NCI-H526 treated with DMSO at 0.1 percent for 48 hours (cell line): ENCODE measurements around the gene NAB2.
A peak's percentile ranks its signal among the peaks of the same experiment; 100 is the strongest.
"Not testable (repeated sequence)": the region's sequence is repeated elsewhere in the genome, so short reads cannot be mapped to it uniquely, and the experiment has no call there.

ENCODE experiments used
- DNase-seq: peaks from one replicate; lab custom pipeline; 2025; lab: John Stamatoyannopoulos, UW

The NAB2 gene

DNA sequence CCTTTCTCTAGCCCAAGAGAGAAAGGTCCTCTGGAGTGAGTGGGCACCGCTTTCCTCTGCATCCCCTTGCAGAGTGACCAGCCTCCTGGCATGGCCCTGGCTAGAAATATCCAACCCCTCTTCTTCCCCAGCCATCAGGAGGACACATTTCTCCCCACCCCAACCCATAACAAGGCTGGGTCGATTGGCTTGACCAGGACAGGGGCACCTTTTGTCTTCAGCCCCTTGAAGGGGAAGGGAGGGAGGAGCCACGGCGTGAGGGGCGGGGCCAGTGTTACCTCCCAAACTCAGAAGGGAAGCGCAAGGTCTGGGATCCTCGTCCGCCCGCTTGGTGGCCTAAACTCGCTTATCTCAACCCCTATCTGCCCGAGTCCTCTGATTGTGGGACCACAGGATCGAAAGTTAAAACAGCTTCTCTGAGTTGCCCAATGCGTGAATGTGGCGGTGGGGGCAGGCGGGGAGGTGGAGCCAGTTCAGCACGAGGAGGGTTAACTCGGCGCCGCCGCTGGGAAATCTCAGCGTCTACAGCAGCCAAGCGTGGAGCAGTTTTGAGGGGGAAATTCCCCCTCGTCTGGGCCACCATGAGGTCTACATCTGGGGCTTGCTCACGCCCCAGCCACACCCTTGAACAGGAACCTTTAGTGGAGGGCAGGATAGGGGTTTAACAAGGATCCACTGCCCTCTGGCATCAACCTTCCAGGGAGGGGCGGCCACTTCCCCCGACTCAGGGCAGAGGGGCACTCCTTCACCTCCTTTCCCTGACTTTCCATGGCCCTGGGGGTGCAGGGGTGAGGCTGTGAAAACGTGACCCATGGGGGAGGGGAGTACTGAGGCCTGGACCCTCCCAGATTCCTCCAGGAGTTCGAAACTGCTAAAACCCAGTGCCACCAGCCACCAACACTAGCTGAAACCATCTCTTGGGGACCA is 21.5 kb downstream of the NAB2 start:
- DNase-seq, result peak; percentile 54

DNA sequence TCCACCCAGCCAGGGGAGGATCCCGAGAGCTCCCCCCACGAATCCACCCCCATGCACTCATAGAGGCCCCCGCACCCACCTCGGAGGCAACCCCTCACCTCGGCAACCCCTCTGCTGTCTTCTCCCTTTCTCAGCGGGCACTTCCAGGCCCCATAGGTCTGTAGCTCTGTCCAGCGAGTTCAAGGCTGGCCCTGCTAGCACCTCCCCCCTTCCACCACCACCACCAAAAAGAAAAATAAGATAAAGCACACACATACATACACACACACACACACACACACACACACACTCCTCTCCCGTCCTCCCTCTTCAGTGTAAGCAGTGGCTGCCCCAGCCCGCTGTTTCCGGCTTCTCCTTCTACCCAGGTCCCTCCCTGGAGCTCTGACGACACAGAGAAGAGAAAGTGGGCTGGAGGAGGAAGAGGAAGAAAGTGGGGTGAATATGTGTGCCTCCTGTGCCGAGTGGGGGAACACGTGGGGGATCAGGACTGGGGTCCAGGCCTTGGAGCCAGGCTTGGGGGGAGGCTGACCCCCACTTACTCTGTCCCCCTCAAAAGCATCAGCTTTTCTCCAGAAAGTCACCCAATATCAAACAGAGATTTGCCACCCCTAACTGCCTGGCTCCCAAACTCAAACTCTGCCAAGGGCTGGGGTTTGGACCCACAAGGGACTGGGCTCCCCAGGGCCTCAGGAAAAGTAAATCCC is 22.3 kb downstream of the NAB2 start, which contains the start of gene STAT6:
STAT6 (minus strand) TSS at position 332 of the 704 bp plus-strand sequence. CDS start 3,084 bp downstream, outside the sequence.
- DNase-seq, result peak; percentile 11

DNA sequence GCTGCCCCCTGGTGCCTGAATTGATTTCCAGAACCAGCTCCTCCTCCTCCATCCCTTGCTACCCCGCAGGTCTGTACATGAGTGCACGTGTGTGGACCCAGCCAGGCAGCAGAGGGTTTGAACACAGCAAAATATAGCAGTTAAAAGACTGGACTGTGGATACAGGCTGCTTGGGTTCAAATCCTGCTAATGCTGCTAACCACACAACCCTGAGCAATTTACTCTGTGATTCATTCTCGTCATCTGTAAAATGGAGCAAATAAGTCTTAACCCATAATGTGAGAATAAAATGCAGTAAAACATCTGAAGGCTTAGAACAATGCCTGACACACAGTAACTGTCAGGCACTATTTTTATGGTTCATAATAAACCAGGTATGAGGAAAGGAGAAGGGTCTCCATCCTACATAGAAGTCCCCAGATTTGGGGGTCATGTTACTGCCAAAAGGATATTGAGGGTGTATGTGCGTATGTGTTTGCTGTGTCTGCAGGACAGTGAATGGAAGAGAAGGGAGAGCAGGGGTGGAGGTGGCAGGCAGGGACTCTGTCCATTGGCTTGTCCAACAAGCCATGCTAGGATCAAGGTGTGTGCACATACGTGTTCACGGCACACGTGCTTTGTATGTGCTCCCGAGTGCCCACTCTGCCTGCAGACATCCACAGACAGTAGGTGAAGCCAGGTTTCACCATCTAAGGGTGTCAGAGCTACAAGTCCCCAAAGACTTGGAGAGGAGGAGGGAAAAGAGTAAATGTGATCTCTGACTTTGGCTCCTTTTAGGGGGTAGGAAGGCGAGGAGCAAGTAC is 23.8 kb downstream of the NAB2 start:
- DNase-seq, result peak; percentile 84

DNA sequence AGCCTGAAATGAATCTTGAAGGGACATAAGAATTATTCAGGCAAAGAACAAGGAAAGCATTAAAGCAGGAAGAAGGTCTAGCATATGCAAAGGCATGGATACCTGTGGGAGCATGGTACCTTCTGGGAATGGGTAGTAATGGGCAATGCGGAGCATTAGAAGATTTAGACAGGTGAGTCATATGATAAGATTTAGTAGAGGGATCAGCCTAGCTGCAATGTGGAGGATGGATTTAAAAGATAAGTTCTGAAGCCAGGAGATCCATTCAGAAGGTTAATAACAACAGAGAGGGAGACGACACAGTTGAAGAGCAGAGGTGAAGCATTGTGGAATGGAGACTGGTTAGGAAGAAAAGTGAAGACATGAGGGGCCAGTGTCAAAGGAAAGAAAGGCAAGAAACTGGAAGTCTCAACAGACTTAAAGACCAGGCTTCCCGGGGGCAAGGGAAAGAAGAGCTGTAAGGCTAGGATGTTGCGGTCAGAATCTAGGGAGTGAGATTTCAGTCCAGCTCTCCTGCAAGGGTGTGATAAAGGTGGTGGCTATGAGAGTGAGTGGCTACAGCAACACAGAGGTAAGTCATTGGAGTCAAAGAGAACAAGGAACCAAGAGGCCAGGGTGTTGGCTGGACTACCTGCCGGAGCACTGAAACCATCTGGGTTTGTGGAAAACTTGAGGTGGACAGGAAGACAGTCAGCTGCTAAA is 27.8 kb downstream of the NAB2 start:
- DNase-seq, result no peak

DNA sequence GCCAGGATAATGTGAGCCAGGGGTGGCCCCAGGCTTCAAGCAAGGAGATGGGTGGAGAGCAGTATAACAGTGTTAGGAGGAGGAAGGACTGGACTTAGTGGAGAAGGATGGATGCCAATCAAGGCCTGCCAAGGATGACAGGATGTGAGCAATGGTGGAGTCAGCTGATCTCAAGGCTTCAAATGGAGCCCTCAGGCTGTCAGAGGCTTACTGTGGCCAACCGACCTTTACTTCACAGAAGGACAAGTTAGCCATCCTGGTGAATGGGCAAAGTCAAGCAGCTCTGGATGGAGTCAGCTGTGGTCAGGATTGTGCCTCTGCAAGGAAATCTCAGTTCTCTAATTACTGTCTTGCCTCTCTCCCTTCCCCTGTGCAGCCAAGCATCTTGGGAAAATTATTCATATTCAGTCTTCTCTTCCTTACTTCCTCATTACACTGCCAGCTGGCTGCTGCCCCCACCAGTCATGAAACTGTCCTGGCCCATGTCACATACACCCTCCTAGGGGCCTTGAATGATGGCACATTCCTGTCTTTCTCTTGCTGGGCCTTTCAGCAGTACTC is 29.9 kb downstream of the NAB2 start:
- DNase-seq, result no peak

GRCh38 chr12:57119294-57120085 is 30.6 kb downstream of the NAB2 start:
- DNase-seq, result no peak

GRCh38 chr12:57120718-57121117 is 31.8 kb downstream of the NAB2 start:
- not testable (repeated sequence) for DNase-seq

DNA sequence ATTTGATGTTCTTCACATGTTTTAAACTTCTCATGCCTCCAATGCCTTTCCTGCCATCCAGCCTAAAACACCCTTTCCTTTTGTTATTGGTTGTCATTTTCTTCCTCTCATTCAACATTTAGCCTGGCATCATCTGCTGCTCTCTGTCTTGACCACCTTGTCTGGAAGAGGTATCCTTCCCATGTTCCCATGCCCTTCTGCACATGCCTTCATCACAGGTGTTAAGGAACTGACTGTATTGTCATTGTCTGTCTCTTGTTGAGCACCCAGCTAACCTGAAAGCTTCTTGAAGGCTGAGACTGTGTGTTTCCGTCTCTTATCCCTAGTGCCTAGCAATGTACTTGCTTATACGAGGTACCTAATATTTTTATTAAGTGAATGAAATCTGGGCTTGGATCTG is 34.9 kb downstream of the NAB2 start:
- DNase-seq, result no peak

GRCh38 chr12:57124261-57124877 is 35.5 kb downstream of the NAB2 start:
- DNase-seq, result peak; percentile 31

DNA sequence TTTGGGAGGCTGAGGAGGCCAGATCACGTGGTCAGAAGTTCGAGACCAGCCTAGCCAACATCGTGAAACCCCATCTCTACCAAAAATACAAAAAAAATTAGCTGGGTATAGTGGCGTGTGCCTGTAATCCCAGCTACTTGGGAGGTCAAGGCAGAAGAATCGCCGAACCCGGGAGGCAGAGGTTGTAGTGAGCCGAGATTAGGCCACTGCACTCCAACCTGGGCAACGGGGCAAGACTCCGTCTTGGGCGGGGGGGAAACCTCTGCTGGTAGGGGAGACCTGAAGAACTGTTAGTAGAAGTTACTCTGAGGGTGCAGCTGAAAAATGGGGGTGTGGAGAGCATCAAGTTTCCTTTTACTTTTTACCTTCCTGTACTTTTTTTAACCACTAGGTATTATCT is 37.1 kb downstream of the NAB2 start:
- DNase-seq, result no peak

DNA sequence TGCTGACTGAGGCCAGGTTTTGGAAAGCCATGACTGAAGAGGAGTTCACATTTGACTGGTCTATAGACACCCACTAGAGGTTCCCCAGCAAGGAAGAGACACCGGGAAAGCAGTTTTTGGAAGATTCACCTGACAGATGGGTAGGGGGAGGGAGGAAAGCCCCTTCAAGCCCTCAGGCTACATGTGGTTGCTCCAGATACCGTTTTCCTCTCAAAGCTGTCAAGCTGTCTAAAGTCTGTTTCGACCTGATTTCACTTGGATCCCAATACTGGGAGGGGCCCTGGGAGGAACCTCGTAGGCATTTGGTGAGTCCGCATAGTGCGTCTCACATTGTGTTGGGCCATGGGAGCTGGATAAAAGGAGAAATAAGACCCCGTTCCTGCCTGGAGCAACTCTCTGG is 37.6 kb downstream of the NAB2 start:
- DNase-seq, result no peak

GRCh38 chr12:57127101-57127725 is 38.3 kb downstream of the NAB2 start:
- peak; percentile 23 for DNase-seq

GRCh38 chr12:57127726-57128518 is 39.0 kb downstream of the NAB2 start, which contains the start of gene LRP1:
LRP1 (plus strand) TSS chr12:57128483; CDS start chr12:57128965, 482 bp downstream.
- DNase-seq, result peak; percentile 59

DNA sequence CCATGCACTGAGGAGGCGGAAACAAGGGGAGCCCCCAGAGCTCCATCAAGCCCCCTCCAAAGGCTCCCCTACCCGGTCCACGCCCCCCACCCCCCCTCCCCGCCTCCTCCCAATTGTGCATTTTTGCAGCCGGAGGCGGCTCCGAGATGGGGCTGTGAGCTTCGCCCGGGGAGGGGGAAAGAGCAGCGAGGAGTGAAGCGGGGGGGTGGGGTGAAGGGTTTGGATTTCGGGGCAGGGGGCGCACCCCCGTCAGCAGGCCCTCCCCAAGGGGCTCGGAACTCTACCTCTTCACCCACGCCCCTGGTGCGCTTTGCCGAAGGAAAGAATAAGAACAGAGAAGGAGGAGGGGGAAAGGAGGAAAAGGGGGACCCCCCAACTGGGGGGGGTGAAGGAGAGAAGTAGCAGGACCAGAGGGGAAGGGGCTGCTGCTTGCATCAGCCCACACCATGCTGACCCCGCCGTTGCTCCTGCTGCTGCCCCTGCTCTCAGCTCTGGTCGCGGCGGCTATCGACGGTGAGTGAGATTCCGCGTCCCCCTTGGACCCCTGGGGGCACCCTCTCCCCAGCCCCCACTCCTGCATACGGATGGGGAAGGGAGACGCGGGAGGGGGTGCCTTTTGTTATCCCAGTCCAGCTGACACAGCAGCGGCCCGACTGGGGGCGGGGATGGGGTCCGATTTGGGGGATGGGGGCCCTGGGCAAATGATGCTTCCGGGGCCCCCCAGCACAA is 39.8 kb downstream of the NAB2 start:
- no peak for DNase-seq

DNA sequence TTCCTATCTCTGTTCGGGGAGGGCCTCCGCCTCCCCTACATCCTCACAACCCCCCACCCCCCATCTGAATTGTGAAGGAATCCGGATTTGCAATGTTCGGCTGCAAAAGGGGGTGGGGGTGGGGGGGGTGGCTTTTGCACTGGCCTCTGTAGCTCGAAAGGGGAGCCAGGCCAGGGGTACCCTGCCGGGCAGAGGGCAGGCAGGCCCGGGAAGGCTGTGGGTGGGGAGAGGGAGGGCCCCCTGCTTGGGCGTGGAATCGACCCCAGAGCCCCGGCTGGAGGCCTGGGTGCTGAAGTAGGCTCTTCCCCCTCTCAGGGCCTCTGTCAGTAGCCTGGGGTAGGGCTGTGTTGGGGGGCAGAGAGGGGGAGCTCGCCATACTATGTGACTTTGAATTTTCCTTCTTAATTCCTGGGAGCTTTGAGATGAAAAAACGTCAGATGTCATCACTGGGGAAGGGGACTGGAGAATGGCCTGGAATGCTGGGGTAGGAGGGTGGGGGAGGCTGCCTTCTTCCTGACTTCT is 40.5 kb downstream of the NAB2 start:
- no peak for DNase-seq

DNA sequence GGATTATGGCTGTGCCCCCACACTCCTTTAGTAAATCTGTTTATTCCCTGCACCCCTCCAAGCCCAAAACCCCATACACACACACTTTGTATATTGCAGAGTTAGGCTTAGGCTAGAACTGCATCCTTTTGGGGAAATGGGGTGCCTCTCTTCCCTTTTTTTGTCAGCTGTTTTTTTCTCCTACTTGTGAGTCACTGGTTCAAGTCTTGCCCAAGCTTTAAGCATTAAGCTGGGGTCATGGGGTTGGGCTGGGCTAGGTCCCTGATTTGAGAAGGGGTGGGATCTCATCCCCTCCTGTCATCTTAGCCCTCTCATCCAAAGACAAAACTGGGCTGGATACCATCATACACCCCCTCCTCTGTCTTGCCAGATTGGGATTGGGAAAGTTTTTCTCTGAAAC is 41.0 kb downstream of the NAB2 start:
- no peak for DNase-seq

GRCh38 chr12:57130941-57131340 is 42.0 kb downstream of the NAB2 start:
- no peak for DNase-seq
